Measurements from ENCODE around the gene CD6. TPM values are rescaled to one million over a fixed set of nuclear protein-coding genes. Genes with fewer than 3 reads are reported as not detected.

Gene CD6
- total and polyA plus RNA-seq, 2 donors (not counting 3 experiments of a cell fraction or from before 2014, with no cell fraction given) = not detected

- Histone ChIP-seq H3K4me1 (ENCODE audit: control insufficient read depth, extremely low read depth, insufficient read depth, low read length) (no peaks in the 10 kb centered on the region), H3K79me2 (ENCODE audit: control insufficient read depth, insufficient read depth, low read length) (no peaks in the 10 kb centered on the region), H3K36me3 (ENCODE audit: control insufficient read depth in 2 of 2, extremely low read depth in 1 of 2, insufficient read depth in 2 of 2, low read length in 2 of 2) (no peaks in the 10 kb centered on the region), H3K4me3 (replicated peaks in 1 of 3; ENCODE audit: insufficient read depth in 1 of 3, low read depth in 1 of 3, low read length in 3 of 3) (no peak overlapping the region), H2AFZ (ENCODE audit: low read depth, low read length) (no peak overlapping the region), H3K9ac (replicated peaks; ENCODE audit: extremely low read depth, insufficient read depth, low read length) (no peak overlapping the region), H3K27me3 (ENCODE audit: control insufficient read depth in 2 of 2, insufficient read depth in 2 of 2, low read length in 2 of 2) (peaks cover 3 to 9% of the 10 kb centered on the region in 2 experiments), H3K4me2 (ENCODE audit: insufficient read depth, low read length) (no peak overlapping the region), H4K20me1 (replicated peaks; ENCODE audit: control insufficient read depth, extremely low read depth, insufficient read depth, low read length) (no peaks in the 10 kb centered on the region), H3K9me3 (replicated peaks; ENCODE audit: control insufficient read depth, insufficient read depth, low read length) (no peaks in the 10 kb centered on the region), H3K27ac (ENCODE audit: insufficient read depth, low read depth, low read length) (no peak overlapping the region), H3K9me1 (replicated peaks; ENCODE audit: control insufficient read depth, extremely low read depth, insufficient read depth, low read length) (no peaks in the 10 kb centered on the region)
- TF ChIP-seq MYC (IDR thresholded peaks at IDR 0.05; ENCODE audit: low read depth, low read length) = no peak
- TF ChIP-seq JUN (IDR thresholded peaks at IDR 0.05; ENCODE audit: borderline replicate concordance, insufficient read depth, insufficient read length, low read depth) = no peak
- TF ChIP-seq FOS (IDR thresholded peaks at IDR 0.05; ENCODE audit: borderline replicate concordance, insufficient read depth, low read length) = no peak
- TF ChIP-seq POLR2A (IDR thresholded peaks at IDR 0.05; ENCODE audit: low read depth, low read length) = no peak
- no peak for TF ChIP-seq EZH2 (IDR thresholded peaks at IDR 0.05; ENCODE audit: borderline replicate concordance, low read depth, low read length, severe bottlenecking)
- TF ChIP-seq CTCF (IDR thresholded peaks at IDR 0.05; ENCODE audit: extremely low read depth in 1 of 2, insufficient read depth in 1 of 2, low read depth in 1 of 2, low read length in 2 of 2) = no peak
- no peak for TF ChIP-seq POLR2AphosphoS5 (IDR thresholded peaks at IDR 0.05; ENCODE audit: insufficient read depth, low read depth, low read length)
- no peak for TF ChIP-seq GATA2 (IDR thresholded peaks at IDR 0.05; ENCODE audit: insufficient read depth, insufficient read length, low read depth, low read length)
- no peak for TF ChIP-seq MAX (IDR thresholded peaks at IDR 0.05; ENCODE audit: insufficient read depth, insufficient read length)
- CTCF ChIA-PET = interaction anchor here (1.2 kb wide), 1 partner anchor 14 kb away, joined by 3 read pairs; no protein-coding TSS in a partner anchor
- POLR2A ChIA-PET = no interaction called here
- intact Hi-C loops (cut with micrococcal nuclease) (no loop called here), dilution Hi-C loops (cut with MboI; ENCODE audit: extremely low pct_ligation_motif_present, low sequenced_read_pairs) (no loop called here)
- DNase-seq (ENCODE audit: low read depth, low spot score) = no peak
- BruUV-seq (replicated peaks) = no TSS peak
- FAIRE-seq = no peak
These were observed 12.7 kb downstream of the CD6 start for GRCh38 chr11:60984149-60984548.
